Muscle layer of duodenum (tissue), 2 donors: ENCODE measurements around the gene CEBPZOS.
A peak's percentile ranks its signal among the peaks of the same experiment; 100 is the strongest.
"Not testable (repeated sequence)": the region's sequence is repeated elsewhere in the genome, so short reads cannot be mapped to it uniquely, and the experiment has no call there.

Experiments
- H3K27ac ChIP-seq: one replicate; pipeline ENCODE4 v1.7.0; 2013; ENCODE audit warnings: mild to moderate bottlenecking, low read length
- H3K27me3 ChIP-seq: one replicate; pipeline ENCODE4 v1.7.0; 2013; ENCODE audit warnings: low read depth, mild to moderate bottlenecking, control low read depth, low read length
- H3K36me3 ChIP-seq, 2 donors: one replicate each; pipeline ENCODE4 v1.7.0; 2013; ENCODE audit warnings: low read length in 2 of 2, control low read depth in 1 of 2, mild to moderate bottlenecking in 1 of 2; ENCODE audit not compliant: insufficient read depth in 2 of 2, control insufficient read depth in 1 of 2
- H3K4me1 ChIP-seq, 2 donors: one replicate each; pipeline ENCODE4 v1.7.0; 2013; ENCODE audit warnings: low read length in 2 of 2, mild to moderate bottlenecking in 2 of 2, control low read depth in 1 of 2, moderate library complexity in 1 of 2; ENCODE audit not compliant: insufficient read depth in 2 of 2, control insufficient read depth in 1 of 2
- H3K4me3 ChIP-seq, 2 donors: one replicate each; pipeline ENCODE4 v1.7.0; 2013; ENCODE audit warnings: low read length in 2 of 2, low read depth in 1 of 2, mild to moderate bottlenecking in 1 of 2
- H3K9me3 ChIP-seq, 2 donors: one replicate each; pipeline ENCODE4 v1.7.0; 2013; ENCODE audit warnings: low read length in 2 of 2, control low read depth in 1 of 2, mild to moderate bottlenecking in 1 of 2; ENCODE audit not compliant: control insufficient read depth in 1 of 2
- donor health status: healthy.

CEBPZOS gene

DNA sequence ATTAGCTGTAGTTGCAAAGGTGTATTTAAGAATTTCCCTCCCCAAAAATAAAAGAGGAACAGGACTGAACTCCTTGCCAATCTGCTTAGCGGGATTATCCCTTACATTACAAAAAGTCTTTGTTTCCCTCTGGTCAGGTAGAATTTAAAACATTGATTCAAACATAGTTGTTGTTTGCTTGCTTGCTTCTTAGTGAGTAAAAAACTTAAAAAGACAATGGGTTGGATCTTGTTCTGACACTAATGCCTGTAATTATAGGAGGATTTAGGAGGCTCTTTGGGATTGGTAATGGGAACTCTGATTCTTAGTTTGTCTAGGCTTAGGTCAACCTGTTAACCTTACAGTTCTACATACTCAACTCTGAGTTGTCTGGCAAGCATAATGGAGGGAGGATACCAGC is 3.7 kb upstream of the CEBPZOS start:
- Histone ChIP-seq H3K4me1 (peaks cover 4 to 5% of the 10 kb centered on the region in 2 donors), H3K4me3 (no peak overlapping the region), H3K36me3 (no peaks in the 10 kb centered on the region), H3K27me3 (no peaks in the 10 kb centered on the region), H3K9me3 (no peaks in the 10 kb centered on the region), H3K27ac (no peak overlapping the region)

DNA sequence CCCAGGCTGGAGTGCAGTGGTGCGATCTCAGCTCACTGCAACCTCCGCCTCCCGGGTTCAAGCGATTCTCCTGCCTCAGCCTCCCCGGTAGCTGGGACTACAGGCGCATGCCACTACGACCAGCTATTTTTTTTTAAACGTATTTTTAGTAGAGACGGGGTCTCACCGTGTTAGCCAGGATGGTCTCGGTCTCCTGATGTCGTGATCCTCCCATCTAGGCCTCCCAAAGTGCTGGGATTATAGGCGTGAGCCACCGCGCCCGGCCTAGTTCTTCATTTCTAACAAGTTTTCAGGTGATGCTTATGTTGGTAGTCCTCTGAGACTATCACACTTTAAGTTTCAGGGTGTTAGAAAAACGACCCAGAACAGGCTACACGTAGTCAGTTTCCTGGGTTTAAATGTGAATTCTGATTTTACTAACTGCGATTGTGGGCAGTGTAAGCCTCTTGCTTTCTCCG is 405 bp upstream of the CEBPZOS start:
- H3K4me1 ChIP-seq: peaks cover 4 to 10% of the 10 kb centered on the region in 2 donors
- H3K9me3 ChIP-seq, H3K36me3 ChIP-seq, H3K27me3 ChIP-seq: not testable (repeated sequence)
- H3K27ac ChIP-seq: peak overlapping the region; percentile 92
- H3K4me3 ChIP-seq: peak overlapping the region; percentile 91

DNA sequence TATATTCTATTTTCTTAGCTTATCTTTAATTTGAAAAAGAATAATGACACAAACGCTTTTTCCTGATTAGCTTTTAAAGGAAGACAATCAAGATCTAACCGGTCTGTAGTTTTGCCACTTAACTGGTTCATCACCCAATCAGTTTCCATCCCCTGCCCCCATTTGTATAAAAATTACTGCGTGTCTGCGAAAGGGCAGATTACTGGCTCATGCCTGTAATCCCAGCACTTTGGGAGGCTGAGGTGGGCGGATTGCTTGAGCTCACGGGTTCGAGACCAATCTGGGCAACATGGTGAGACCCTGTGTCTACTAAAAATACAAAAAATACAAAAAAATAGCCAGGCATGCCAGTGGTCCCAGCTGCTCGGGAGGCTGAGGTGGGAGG is 2.4 kb downstream of the CEBPZOS start:
- H3K4me3 ChIP-seq: no peak overlapping the region
- peaks cover 16 to 26% of the 10 kb centered on the region in 2 donors for H3K36me3 ChIP-seq
- H3K27me3 ChIP-seq: no peaks in the 10 kb centered on the region
- H3K27ac ChIP-seq: no peak overlapping the region
- peaks cover 4 to 10% of the 10 kb centered on the region in 2 donors for H3K4me1 ChIP-seq
- H3K9me3 ChIP-seq: peaks cover 0 to 5% of the 10 kb centered on the region in 2 donors

GRCh38 chr2:37201208-37201607 is 4.9 kb downstream of the CEBPZOS start:
- H3K4me1 ChIP-seq: peaks cover 4 to 10% of the 10 kb centered on the region in 2 donors
- no peak overlapping the region for H3K4me3 ChIP-seq
- H3K27me3 ChIP-seq: no peaks in the 10 kb centered on the region
- H3K27ac ChIP-seq: no peak overlapping the region
- peaks cover 0 to 5% of the 10 kb centered on the region in 2 donors for H3K9me3 ChIP-seq
- H3K36me3 ChIP-seq: peaks cover 25 to 49% of the 10 kb centered on the region in 2 donors

- peaks cover 4 to 10% of the 10 kb centered on the region in 2 donors for H3K4me1 ChIP-seq
- peaks cover 26 to 55% of the 10 kb centered on the region in 2 donors for H3K36me3 ChIP-seq
- no peaks in the 10 kb centered on the region for H3K27me3 ChIP-seq
- H3K9me3 ChIP-seq: peaks cover 0 to 5% of the 10 kb centered on the region in 2 donors
- no peak overlapping the region for H3K4me3 ChIP-seq
- H3K27ac ChIP-seq: no peak overlapping the region
These were observed 5.5 kb downstream of the CEBPZOS start for GRCh38 chr2:37201766-37202165.

DNA sequence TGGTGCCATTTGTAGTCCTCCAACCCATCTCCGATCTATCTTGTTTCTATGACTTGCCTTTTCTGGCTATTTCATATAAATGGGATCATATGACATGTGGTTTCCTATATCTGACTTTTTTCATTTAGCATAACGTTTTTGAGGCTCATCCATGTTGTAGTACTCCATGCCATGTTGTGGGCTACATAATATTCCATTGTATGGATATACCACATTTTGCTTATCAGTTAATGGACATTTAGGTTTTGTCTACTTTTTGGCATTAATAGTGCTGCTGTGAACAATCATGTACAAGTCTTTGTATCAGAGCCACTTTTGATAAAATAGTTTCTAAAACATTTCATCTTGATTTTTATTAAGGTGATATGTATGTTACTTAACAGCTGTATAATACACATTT is 7.4 kb downstream of the CEBPZOS start:
- Histone ChIP-seq H3K36me3 (peaks cover 26 to 73% of the 10 kb centered on the region in 2 donors), H3K4me1 (no peaks in the 10 kb centered on the region), H3K27ac (no peak overlapping the region), H3K27me3 (no peaks in the 10 kb centered on the region), H3K9me3 (peaks cover 3 to 5% of the 10 kb centered on the region in 2 donors), H3K4me3 (no peak overlapping the region)

GRCh38 chr2:37205071-37205661 is 8.9 kb downstream of the CEBPZOS start:
- peaks cover 23 to 87% of the 10 kb centered on the region in 2 donors for H3K36me3 ChIP-seq
- peaks cover 5 to 12% of the 10 kb centered on the region in 2 donors for H3K9me3 ChIP-seq
- not testable (repeated sequence) for H3K4me3 ChIP-seq, H3K4me1 ChIP-seq, H3K27ac ChIP-seq, H3K27me3 ChIP-seq

GRCh38 chr2:37205689-37206341 is 9.5 kb downstream of the CEBPZOS start:
- Histone ChIP-seq H3K4me3 (no peak overlapping the region), H3K4me1 (no peaks in the 10 kb centered on the region), H3K9me3 (peaks cover 5 to 12% of the 10 kb centered on the region in 2 donors), H3K27ac (no peak overlapping the region), H3K36me3 (peaks cover 26 to 88% of the 10 kb centered on the region in 2 donors), H3K27me3 (no peaks in the 10 kb centered on the region)

DNA sequence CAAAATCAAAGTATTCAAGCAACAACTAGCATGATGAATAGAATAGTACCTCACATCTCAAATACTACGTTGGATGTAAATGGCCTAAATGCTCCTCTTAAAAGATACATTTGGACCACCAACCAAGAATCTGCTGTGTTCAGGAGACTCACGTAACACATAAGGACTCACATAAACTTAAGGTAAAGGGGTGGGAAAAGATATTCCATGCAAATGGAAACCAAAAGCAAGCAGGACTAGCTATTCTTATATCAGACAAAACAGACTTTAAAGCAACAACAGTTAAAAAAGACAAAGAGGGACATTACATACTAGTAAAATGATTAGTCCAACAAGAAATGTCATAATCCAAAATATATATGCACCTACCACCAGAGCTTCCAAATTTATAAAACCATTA is 10.5 kb downstream of the CEBPZOS start:
- not testable (repeated sequence) for H3K27ac ChIP-seq, H3K4me1 ChIP-seq, H3K27me3 ChIP-seq, H3K4me3 ChIP-seq
- H3K9me3 ChIP-seq: peaks cover 5 to 12% of the 10 kb centered on the region in 2 donors
- peaks cover 30 to 88% of the 10 kb centered on the region in 2 donors for H3K36me3 ChIP-seq

- Histone ChIP-seq H3K4me3 (no peak overlapping the region), H3K36me3 (peaks cover 36 to 75% of the 10 kb centered on the region in 2 donors), H3K27ac (no peak overlapping the region), H3K27me3 (no peaks in the 10 kb centered on the region), H3K9me3 (peaks cover 0 to 12% of the 10 kb centered on the region in 2 donors), H3K4me1 (no peaks in the 10 kb centered on the region)
These were observed 14.9 kb downstream of the CEBPZOS start for GRCh38 chr2:37211212-37211611.

DNA sequence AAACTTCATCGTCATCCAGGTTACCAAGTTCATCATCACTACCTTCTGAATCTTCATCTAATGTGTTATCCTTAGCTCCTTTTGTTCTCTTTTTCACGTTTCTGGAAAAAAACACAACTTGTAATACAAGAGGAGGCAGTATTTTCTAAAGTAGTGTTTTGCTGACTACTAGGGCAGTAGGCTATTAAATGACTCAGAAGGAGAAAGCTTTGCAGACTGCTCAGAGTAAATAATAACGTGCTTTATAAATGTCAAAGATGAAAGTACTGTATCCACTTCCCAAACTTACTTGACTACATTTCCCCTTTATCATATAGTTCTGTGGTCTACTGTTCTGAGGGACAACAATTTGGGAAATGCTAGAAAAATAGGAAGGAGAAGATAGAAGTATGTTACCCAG is 15.6 kb downstream of the CEBPZOS start:
- no peaks in the 10 kb centered on the region for H3K4me1 ChIP-seq
- H3K27ac ChIP-seq: no peak overlapping the region
- H3K36me3 ChIP-seq: peaks cover 43 to 75% of the 10 kb centered on the region in 2 donors
- peaks cover 0 to 12% of the 10 kb centered on the region in 2 donors for H3K9me3 ChIP-seq
- H3K4me3 ChIP-seq: no peak overlapping the region
- H3K27me3 ChIP-seq: no peaks in the 10 kb centered on the region
